RWPE1 (cell line): ENCODE data around the gene SLC6A15.

ENCODE experiments used
- CTCF ChIA-PET: fragments of 350-600 bp; sonication (Branson Sonifier 250); formaldehyde crosslinking; extraction: SDS; loops from one replicate; lab custom pipeline; 2021; lab: Yijun Ruan, JAX
- POLR2A ChIA-PET: fragments of 400-600 bp; formaldehyde crosslinking; extraction: SDS; loops from one replicate; lab custom pipeline; 2020; ENCODE audit warnings: antibody characterized with exemption; ENCODE audit not compliant: low non-redundant PET; lab: Yijun Ruan, JAX
- DNase-seq: peaks from one replicate; pipeline ENCODE4 v3.0.0; 2012; ENCODE audit warnings: low spot score
- H3K27ac ChIP-seq: fragments of 450-650 bp; 2 replicates; pipeline ENCODE4 v1.5.1; 2017
- TF ChIP-seq, protein P1 (sequence below): fragments of 450-650 bp; conservative IDR thresholded peaks from 2 replicates; pipeline ENCODE4 v1.5.1; 2017; ENCODE audit warnings: low read depth, mild to moderate bottlenecking

Gene SLC6A15

GRCh38 chr12:84937415-84937814, 24.8 kb upstream of the SLC6A15 start:
- DNase-seq, result no peak
- no peak overlapping the region for H3K27ac ChIP-seq
- POLR2A ChIA-PET, result no interaction called here
- TF ChIP-seq, protein P1, sequence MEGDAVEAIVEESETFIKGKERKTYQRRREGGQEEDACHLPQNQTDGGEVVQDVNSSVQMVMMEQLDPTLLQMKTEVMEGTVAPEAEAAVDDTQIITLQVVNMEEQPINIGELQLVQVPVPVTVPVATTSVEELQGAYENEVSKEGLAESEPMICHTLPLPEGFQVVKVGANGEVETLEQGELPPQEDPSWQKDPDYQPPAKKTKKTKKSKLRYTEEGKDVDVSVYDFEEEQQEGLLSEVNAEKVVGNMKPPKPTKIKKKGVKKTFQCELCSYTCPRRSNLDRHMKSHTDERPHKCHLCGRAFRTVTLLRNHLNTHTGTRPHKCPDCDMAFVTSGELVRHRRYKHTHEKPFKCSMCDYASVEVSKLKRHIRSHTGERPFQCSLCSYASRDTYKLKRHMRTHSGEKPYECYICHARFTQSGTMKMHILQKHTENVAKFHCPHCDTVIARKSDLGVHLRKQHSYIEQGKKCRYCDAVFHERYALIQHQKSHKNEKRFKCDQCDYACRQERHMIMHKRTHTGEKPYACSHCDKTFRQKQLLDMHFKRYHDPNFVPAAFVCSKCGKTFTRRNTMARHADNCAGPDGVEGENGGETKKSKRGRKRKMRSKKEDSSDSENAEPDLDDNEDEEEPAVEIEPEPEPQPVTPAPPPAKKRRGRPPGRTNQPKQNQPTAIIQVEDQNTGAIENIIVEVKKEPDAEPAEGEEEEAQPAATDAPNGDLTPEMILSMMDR, result no peak
- CTCF ChIA-PET, result no interaction called here

- ChIA-PET POLR2A (no interaction called here), CTCF (no interaction called here)
- no peak overlapping the region for H3K27ac ChIP-seq
- no peak for DNase-seq
- TF ChIP-seq, protein P1, result no peak
These were observed 16.9 kb upstream of the SLC6A15 start for GRCh38 chr12:84929501-84929900.

GRCh38 chr12:84924981-84925380, 12.4 kb upstream of the SLC6A15 start:
- ChIA-PET CTCF (interaction anchor here (0.7 kb wide), 1 partner anchor 537 kb away, joined by 6 read pairs; no protein-coding TSS in a partner anchor), POLR2A (no interaction called here)
- no peak overlapping the region for H3K27ac ChIP-seq
- DNase-seq, result no peak
- TF ChIP-seq, protein P1, result no peak

GRCh38 chr12:84922693-84923092, 10.1 kb upstream of the SLC6A15 start:
- DNase-seq, result no peak
- TF ChIP-seq, protein P1, result no peak
- POLR2A ChIA-PET, result no interaction called here
- CTCF ChIA-PET, result no interaction called here
- no peak overlapping the region for H3K27ac ChIP-seq

- TF ChIP-seq, protein P1, result no peak
- no peak overlapping the region for H3K27ac ChIP-seq
- peak; percentile 48 for DNase-seq
- ChIA-PET CTCF (no interaction called here), POLR2A (no interaction called here)
These were observed 7.7 kb upstream of the SLC6A15 start for GRCh38 chr12:84920331-84920730.

DNA sequence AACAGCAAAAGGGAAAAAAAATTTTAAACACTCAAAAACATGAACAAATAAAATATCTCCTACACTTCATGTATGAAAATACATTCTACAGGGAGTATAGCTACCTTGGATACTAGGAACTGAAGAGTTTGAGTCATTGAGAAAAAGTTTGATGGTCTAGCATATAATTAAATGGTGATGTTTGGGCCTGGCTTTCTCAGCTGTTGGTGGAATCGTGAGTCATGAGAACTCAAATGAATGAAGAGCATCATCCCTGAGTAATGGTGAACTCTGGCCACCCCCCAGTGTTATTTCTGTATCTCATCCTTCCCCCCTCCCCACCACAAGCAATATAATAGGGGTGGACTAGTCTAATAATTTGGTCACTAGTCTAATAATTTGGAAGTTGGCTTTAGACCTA, 6.7 kb upstream of the SLC6A15 start:
- POLR2A ChIA-PET, result no interaction called here
- peak; percentile 30 for DNase-seq
- CTCF ChIA-PET, result no interaction called here
- no peak overlapping the region for H3K27ac ChIP-seq
- TF ChIP-seq, protein P1, result no peak

- peak overlapping the region; percentile 94 for H3K27ac ChIP-seq
- ChIA-PET POLR2A (no interaction called here), CTCF (no interaction called here)
- TF ChIP-seq, protein P1, result no peak
- DNase-seq, result peak; percentile 30
These were observed 523 bp upstream of the SLC6A15 start for GRCh38 chr12:84913129-84913515.
